Fibroblast of villous mesenchyme (primary cell): ENCODE data around the gene DCAF6. TPM values are rescaled to one million over a fixed set of nuclear protein-coding genes. Genes with fewer than 3 reads are reported as not detected.
"Not testable (repeated sequence)": the region's sequence is repeated elsewhere in the genome, so short reads cannot be mapped to it uniquely, and the experiment has no call there.

Experiments
- DNase-seq: peaks from one replicate; pipeline ENCODE4 v3.0.0-alpha.2; 2010; ENCODE audit warnings: low read depth
- H3K4me3 ChIP-seq: 2 replicates; pipeline ENCODE4 v1.5.1; 2011; ENCODE audit warnings: low read depth, mild to moderate bottlenecking, low read length
- CTCF ChIP-seq: IDR thresholded peaks from 2 replicates; pipeline ENCODE4 v1.5.1; 2012; ENCODE audit warnings: low read depth, mild to moderate bottlenecking, low read length; ENCODE audit not compliant: insufficient read depth
- total RNA-seq: library from RNA; depleted of rRNA; stranded (reverse); fragments of >200 nt; gene quantifications from 2 replicates; pipeline ENCODE4 v1.2.3, GENCODE V29; 2012

The DCAF6 gene
- 58.0 and 73.4 TPM in 2 replicates for total RNA-seq

GRCh38 chr1:167936068-167936929 lies at the start of gene DCAF6:
DCAF6 (plus strand) TSS chr1:167936683; CDS start chr1:167936912, 229 bp downstream.
- no peak for TF ChIP-seq CTCF
- DNase-seq = peak; percentile 99
- peak within 1 kb of the TSS; percentile 78 for H3K4me3 ChIP-seq

- not testable (repeated sequence) for DNase-seq
Measured at GRCh38 chr1:167887187-167887586, 49.3 kb upstream of the DCAF6 start.

DNA sequence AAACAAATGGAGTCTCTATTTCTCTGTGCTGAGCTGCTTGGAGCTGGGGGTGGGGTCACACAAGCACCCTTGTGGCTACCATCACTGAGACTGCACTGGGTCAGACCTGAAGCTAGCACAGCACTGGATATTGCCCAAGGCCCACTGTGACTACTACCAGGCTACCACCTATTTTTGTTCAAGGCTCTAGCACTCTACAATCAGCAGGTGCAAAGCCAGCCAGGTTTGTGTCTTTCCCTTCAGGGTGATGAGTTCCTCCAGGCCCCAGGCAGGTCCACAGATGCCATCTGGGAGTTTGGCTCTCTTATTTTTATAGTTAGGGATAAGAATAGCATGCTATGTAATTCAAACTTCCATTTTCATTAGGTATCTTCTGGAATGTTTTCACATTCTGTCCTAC lies 46.1 kb upstream of the DCAF6 start:
- DNase-seq = no peak
- TF ChIP-seq CTCF = no peak
- no peak overlapping the region for H3K4me3 ChIP-seq

More at GRCh38 chr1:167887187-167887586, 49.3 kb upstream of the DCAF6 start:
- H3K4me3 ChIP-seq = not testable (repeated sequence)

GRCh38 chr1:167893798-167894197 lies 42.7 kb upstream of the DCAF6 start:
- no peak for TF ChIP-seq CTCF
- no peak for DNase-seq

DNA sequence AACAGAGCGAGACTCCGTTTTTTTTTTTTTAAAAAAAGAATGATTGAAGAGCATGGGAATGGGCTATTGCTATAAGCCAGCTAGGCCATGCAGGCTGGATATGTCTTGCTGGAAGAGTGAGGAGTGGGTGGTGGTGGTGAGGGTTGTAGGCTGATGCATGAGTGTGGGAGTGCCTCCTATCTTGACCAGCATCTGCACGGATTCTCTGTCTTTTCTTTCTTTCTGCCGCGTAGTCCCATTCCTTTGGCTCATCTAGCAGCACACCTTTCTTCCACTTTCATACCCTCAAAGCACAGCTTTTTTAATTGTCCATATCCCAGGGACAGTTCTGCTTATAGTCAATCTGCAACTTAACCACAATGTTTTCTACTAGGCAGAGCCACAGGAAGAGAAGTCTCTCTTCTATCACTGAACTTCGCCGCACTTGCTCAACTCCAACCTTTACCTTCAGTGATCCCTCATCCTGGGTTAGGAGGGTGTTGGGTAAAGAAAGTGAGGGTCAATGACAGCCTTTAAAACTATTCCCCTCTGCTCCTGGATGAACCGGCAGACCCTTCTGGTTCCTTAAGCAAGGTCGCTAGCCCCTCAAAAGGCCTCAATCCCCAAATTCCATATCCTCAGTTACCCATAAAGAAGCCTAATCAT lies 37.8 kb upstream of the DCAF6 start:
- no peak for TF ChIP-seq CTCF
- DNase-seq = no peak

More at GRCh38 chr1:167893798-167894197, 42.7 kb upstream of the DCAF6 start:
- no peak overlapping the region for H3K4me3 ChIP-seq

GRCh38 chr1:167899253-167899681 lies 37.2 kb upstream of the DCAF6 start:
- no peak for TF ChIP-seq CTCF
- no peak overlapping the region for H3K4me3 ChIP-seq
- DNase-seq = no peak

More for the DNA sequence above, 37.8 kb upstream of the DCAF6 start:
- no peak overlapping the region for H3K4me3 ChIP-seq

DNA sequence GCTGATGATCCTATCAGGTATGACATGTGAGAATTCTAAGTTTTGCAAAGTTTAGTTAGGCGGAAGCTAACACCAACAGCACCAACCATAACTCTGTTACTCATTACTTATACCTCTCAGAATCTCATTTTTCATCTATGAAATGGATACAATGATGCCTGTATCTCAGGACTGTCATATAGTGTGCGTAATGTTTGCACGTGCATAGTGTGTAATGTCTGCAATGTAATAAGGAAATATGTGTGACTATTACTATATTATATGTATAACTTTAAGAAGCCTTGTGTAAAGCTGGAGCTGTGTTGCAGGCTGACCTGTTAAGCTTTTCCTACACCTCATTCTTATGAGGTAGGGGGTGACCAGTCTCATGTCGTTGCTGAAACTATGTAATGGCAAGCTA lies 35.6 kb upstream of the DCAF6 start:
- no peak overlapping the region for H3K4me3 ChIP-seq
- DNase-seq = no peak
- TF ChIP-seq CTCF = no peak
